CD4-positive, alpha-beta T cell (primary cell): ENCODE data around the gene RIPOR3. TPM values are rescaled to one million over a fixed set of nuclear protein-coding genes. Genes with fewer than 3 reads are reported as not detected.

ENCODE experiments used
- ATAC-seq: fragments of 200-7000 bp; cut with Tn5 transposase; one replicate; pipeline ENCODE4 v1.10.0; 2022; ENCODE audit warnings: mild to moderate bottlenecking; ENCODE audit not compliant: poor library complexity
- CTCF ChIA-PET: fragments of 350-600 bp; sonication (Branson Sonifier 250); formaldehyde crosslinking; loops from one replicate; lab custom pipeline; 2021; ENCODE audit warnings: antibody characterized with exemption, inconsistent platforms; lab: Charles Lee
- POLR2A ChIA-PET: fragments of 350-600 bp; sonication (Branson Sonifier 250); formaldehyde crosslinking; loops from one replicate; lab custom pipeline; 2021; ENCODE audit warnings: antibody characterized with exemption, inconsistent platforms; lab: Charles Lee
- DNase-seq, 14 experiments: peaks; one replicate each; pipeline ENCODE4 v3.0.0-alpha.2; 2013 to 2020; ENCODE audit warnings: mixed read lengths in 2 of 14
- H3K27ac ChIP-seq, 2 donors: one replicate each; pipeline versions ENCODE4 v1.5.1 to v1.7.0; 2013; ENCODE audit warnings: low read length in 2 of 2, low read depth in 1 of 2, mild to moderate bottlenecking in 1 of 2
- H3K27me3 ChIP-seq, 2 experiments: 1 replicate in 1 of 2; 2 replicates in 1 of 2; pipeline versions ENCODE4 v1.6.1 to v1.7.0; 2013; ENCODE audit warnings: low read length in 2 of 2, control low read depth in 1 of 2, mild to moderate bottlenecking in 1 of 2, moderate library complexity in 1 of 2; ENCODE audit not compliant: insufficient read depth in 2 of 2, control insufficient read depth in 1 of 2
- H3K36me3 ChIP-seq: one replicate; pipeline ENCODE4 v1.6.1; 2013; ENCODE audit warnings: low read length, control low read depth; ENCODE audit not compliant: insufficient read depth
- H3K4me1 ChIP-seq: one replicate; pipeline ENCODE4 v1.6.1; 2013; ENCODE audit warnings: low read length, control low read depth; ENCODE audit not compliant: insufficient read depth
- H3K4me3 ChIP-seq: one replicate; pipeline ENCODE4 v1.5.1; 2013; ENCODE audit warnings: mild to moderate bottlenecking, low read length, moderate library complexity
- H3K9me3 ChIP-seq, 2 experiments: 1 replicate in 1 of 2; 2 replicates in 1 of 2; pipeline versions ENCODE4 v1.6.1 to v1.7.0; 2013; ENCODE audit warnings: low read length in 2 of 2, mild to moderate bottlenecking in 2 of 2, control low read depth in 1 of 2, moderate library complexity in 1 of 2; ENCODE audit not compliant: control insufficient read depth in 1 of 2, insufficient read depth in 1 of 2
- H3K27ac Mint-ChIP-seq: one replicate; pipeline ENCODE4 v1.8.0; 2020; ENCODE audit warnings: mixed read lengths
- H3K27me3 Mint-ChIP-seq: one replicate; pipeline ENCODE4 v1.8.0; 2021; ENCODE audit warnings: mixed read lengths
- H3K36me3 Mint-ChIP-seq: one replicate; pipeline ENCODE4 v1.8.0; 2021; ENCODE audit warnings: low read depth, mixed read lengths
- H3K4me1 Mint-ChIP-seq: one replicate; pipeline ENCODE4 v1.8.0; 2021; ENCODE audit warnings: low read depth, mixed read lengths
- H3K4me3 Mint-ChIP-seq: one replicate; pipeline ENCODE4 v1.8.0; 2020; ENCODE audit warnings: mild to moderate bottlenecking, mixed read lengths
- H3K9me3 Mint-ChIP-seq: one replicate; pipeline ENCODE4 v1.8.0; 2020; ENCODE audit warnings: mixed read lengths
- CTCF ChIP-seq: fragments of 200-600 bp; IDR thresholded peaks from one replicate; pipeline ENCODE4 v1.8.0; 2022; ENCODE audit warnings: antibody characterized with exemption, mild to moderate bottlenecking
- intact Hi-C, 2 experiments: fragments of 100-400 bp; cut with DNase I in 1 of 2; cut with micrococcal nuclease in 1 of 2; formaldehyde crosslinking; loops; one replicate each; pipeline versions ENCODE4 v1.15.1 to v1.9.0; 2023 to 2025; cut with DNase I, micrococcal nuclease
- total RNA-seq, 174 experiments: library from RNA in 2 of 174; stranded (reverse) in 2 of 174; gene quantifications; one replicate each; pipeline ENCODE4 v1.2.3 and lab custom pipeline; 2021 to 2026

The RIPOR3 gene
- total RNA-seq, 2 experiments from 2014 or later: not detected

GRCh38 chr20:50686821-50687220, 4.5 kb downstream of the RIPOR3 start:
- Mint-ChIP-seq H3K4me3 (no peak overlapping the region), H3K27me3 (peaks cover 39% of the 10 kb centered on the region), H3K9me3 (no peaks in the 10 kb centered on the region), H3K27ac (no peak overlapping the region), H3K4me1 (no peaks in the 10 kb centered on the region), H3K36me3 (no peaks in the 10 kb centered on the region)
- Histone ChIP-seq H3K36me3 (no peaks in the 10 kb centered on the region), H3K4me3 (no peak overlapping the region), H3K27me3 (peaks cover 21 to 27% of the 10 kb centered on the region in 2 experiments), H3K9me3 (no peaks in the 10 kb centered on the region), H3K4me1 (peaks cover 12% of the 10 kb centered on the region), H3K27ac (no peak overlapping the region)
- DNase-seq: no peak
- no peak for TF ChIP-seq CTCF
- ChIA-PET CTCF (interaction anchor here (0.5 kb wide), 1 partner anchor 214 kb away, joined by 3 read pairs; no protein-coding TSS in a partner anchor), POLR2A (no interaction called here)
- intact Hi-C loops: no loop called here
- ATAC-seq: no peak

- Mint-ChIP-seq H3K27me3 (peaks cover 14% of the 10 kb centered on the region), H3K4me3 (no peak overlapping the region), H3K4me1 (no peaks in the 10 kb centered on the region), H3K27ac (no peak overlapping the region), H3K36me3 (no peaks in the 10 kb centered on the region), H3K9me3 (no peaks in the 10 kb centered on the region)
- Histone ChIP-seq H3K27me3 (peaks cover 0 to 2% of the 10 kb centered on the region in 2 experiments), H3K4me3 (no peak overlapping the region), H3K27ac (no peak overlapping the region), H3K36me3 (no peaks in the 10 kb centered on the region), H3K4me1 (no peaks in the 10 kb centered on the region), H3K9me3 (no peaks in the 10 kb centered on the region)
- TF ChIP-seq CTCF: no peak
- DNase-seq (no peak), ATAC-seq (no peak)
- CTCF ChIA-PET: no interaction called here
- POLR2A ChIA-PET: no interaction called here
- intact Hi-C loops: no loop called here
These were observed 7.8 kb downstream of the RIPOR3 start for GRCh38 chr20:50683570-50683969.

GRCh38 chr20:50682947-50683530, 8.3 kb downstream of the RIPOR3 start:
- H3K36me3 Mint-ChIP-seq: no peaks in the 10 kb centered on the region
- Histone ChIP-seq H3K36me3 (no peaks in the 10 kb centered on the region), H3K4me3 (no peak overlapping the region), H3K4me1 (no peaks in the 10 kb centered on the region), H3K27me3 (no peaks in the 10 kb centered on the region), H3K27ac (no peak overlapping the region), H3K9me3 (no peaks in the 10 kb centered on the region)
- ChIA-PET POLR2A (no interaction called here), CTCF (no interaction called here)
- peaks cover 14% of the 10 kb centered on the region for H3K27me3 Mint-ChIP-seq
- no peak overlapping the region for H3K27ac Mint-ChIP-seq
- no peak overlapping the region for H3K4me3 Mint-ChIP-seq
- intact Hi-C loops: no loop called here
- H3K9me3 Mint-ChIP-seq: no peaks in the 10 kb centered on the region
- no peaks in the 10 kb centered on the region for H3K4me1 Mint-ChIP-seq
- no peak for TF ChIP-seq CTCF
- no peak for ATAC-seq
- DNase-seq: no peak
